B cell (primary cell): ENCODE measurements around the gene KLHL6. TPM values are rescaled to one million over a fixed set of nuclear protein-coding genes. Genes with fewer than 3 reads are reported as not detected.

Experiments
- ATAC-seq: fragments of 200-7000 bp; cut with Tn5 transposase; one replicate; pipeline ENCODE4 v1.10.0; 2021; ENCODE audit warnings: low read depth, mild to moderate bottlenecking, moderate number of reproducible peaks, moderate library complexity
- CTCF ChIA-PET: fragments of 350-600 bp; sonication (Branson Sonifier 250); formaldehyde crosslinking; loops from one replicate; lab custom pipeline; 2021; ENCODE audit warnings: antibody characterized with exemption, inconsistent platforms; lab: Charles Lee
- POLR2A ChIA-PET: fragments of 350-600 bp; sonication (Branson Sonifier 250); formaldehyde crosslinking; loops from one replicate; lab custom pipeline; 2021; ENCODE audit warnings: antibody characterized with exemption; lab: Charles Lee
- DNase-seq: peaks from one replicate; pipeline ENCODE4 v3.0.0; 2013
- H2AFZ ChIP-seq: 2 replicates; pipeline ENCODE4 v1.6.1; 2012; ENCODE audit warnings: mild to moderate bottlenecking, low read depth, low read length; ENCODE audit not compliant: insufficient read depth, poor library complexity, severe bottlenecking
- H3K27ac ChIP-seq, 2 donors: 1 replicate in 1 of 2; 2 replicates in 1 of 2; pipeline ENCODE4 v1.5.1; 2012 to 2013; ENCODE audit warnings: low read length in 2 of 2, mild to moderate bottlenecking in 2 of 2, moderate library complexity in 1 of 2
- H3K27me3 ChIP-seq, 4 experiments: fragments of 200-600 bp in 1 of 4; sonication (generic) in 1 of 4; replicated peaks in 1 of 4; 1 replicate in 2 of 4; 2 replicates in 2 of 4; pipeline versions ENCODE4 v1.6.1 to v1.7.0; 2013 to 2016; ENCODE audit warnings: low read length in 3 of 4, mild to moderate bottlenecking in 2 of 4, mixed read lengths in 1 of 4, moderate library complexity in 1 of 4; ENCODE audit not compliant: insufficient read depth in 4 of 4, control insufficient read depth in 3 of 4; ENCODE audit errors: control extremely low read depth in 1 of 4
- H3K36me3 ChIP-seq, 2 experiments: replicated peaks in 1 of 2; 1 replicate in 1 of 2; 2 replicates in 1 of 2; pipeline versions ENCODE4 v1.6.1 to v1.7.1; 2013; ENCODE audit warnings: low read length in 1 of 2; ENCODE audit not compliant: insufficient read depth in 2 of 2, control insufficient read depth in 1 of 2; ENCODE audit errors: control extremely low read depth in 1 of 2, extremely low read depth in 1 of 2
- H3K4me1 ChIP-seq, 2 donors: fragments of 200-600 bp in 1 of 2; sonication (generic) in 1 of 2; 1 replicate in 1 of 2; 2 replicates in 1 of 2; pipeline versions ENCODE4 v1.5.1 to v1.6.1; 2013 to 2017; ENCODE audit warnings: low read length in 2 of 2; ENCODE audit not compliant: control insufficient read depth in 2 of 2, insufficient read depth in 2 of 2
- H3K4me2 ChIP-seq: replicated peaks from 2 replicates; pipeline ENCODE3; 2012; ENCODE audit warnings: mild to moderate bottlenecking, low read depth, low read length; ENCODE audit not compliant: poor library complexity, severe bottlenecking
- H3K4me3 ChIP-seq, 5 experiments: fragments of 200-600 bp in 1 of 5; sonication (generic) in 1 of 5; 1 replicate in 3 of 5; 2 replicates in 2 of 5; pipeline versions ENCODE4 v1.5.1 to v1.7.0; 2011 to 2016; ENCODE audit warnings: low read length in 4 of 5, mild to moderate bottlenecking in 4 of 5, low read depth in 2 of 5, control low read depth in 1 of 5, moderate library complexity in 1 of 5; ENCODE audit not compliant: insufficient read depth in 1 of 5; ENCODE audit errors: control extremely low read depth in 1 of 5, extremely low read depth in 1 of 5
- H3K79me2 ChIP-seq: fragments of 200-600 bp; sonication (generic); one replicate; pipeline ENCODE4 v1.6.0; 2016; ENCODE audit warnings: low read length; ENCODE audit not compliant: control insufficient read depth, insufficient read depth
- H3K9ac ChIP-seq: fragments of 200-600 bp; sonication (generic); 2 replicates; pipeline ENCODE4 v1.6.1; 2017; ENCODE audit warnings: mild to moderate bottlenecking, low read length, moderate library complexity
- H3K9me3 ChIP-seq, 3 donors: one replicate each; pipeline versions ENCODE4 v1.6.1 to v1.7.1; 2013; ENCODE audit warnings: low read length in 2 of 3; ENCODE audit not compliant: control insufficient read depth in 2 of 3, insufficient read depth in 1 of 3; ENCODE audit errors: control extremely low read depth in 1 of 3
- H4K20me1 ChIP-seq: 2 replicates; pipeline ENCODE4 v1.6.0; 2012; ENCODE audit warnings: mild to moderate bottlenecking, low read length; ENCODE audit not compliant: insufficient read depth, control insufficient read depth, poor library complexity, severe bottlenecking
- H3K27ac Mint-ChIP-seq: one replicate; pipeline ENCODE4 v1.8.0; 2021; ENCODE audit warnings: mixed read lengths
- H3K27me3 Mint-ChIP-seq: one replicate; pipeline ENCODE4 v1.8.0; 2021; ENCODE audit warnings: mixed read lengths
- H3K4me1 Mint-ChIP-seq: one replicate; pipeline ENCODE4 v1.8.0; 2021; ENCODE audit warnings: mixed read lengths
- H3K4me3 Mint-ChIP-seq: one replicate; pipeline ENCODE4 v1.8.0; 2021; ENCODE audit warnings: mixed read lengths
- H3K9me3 Mint-ChIP-seq: one replicate; pipeline ENCODE4 v1.8.0; 2022; ENCODE audit warnings: mixed read lengths; ENCODE audit not compliant: insufficient read depth
- EZH2 ChIP-seq: IDR thresholded peaks from 2 replicates; pipeline ENCODE4 v1.6.1; 2012; ENCODE audit warnings: borderline replicate concordance, low read depth, mild to moderate bottlenecking, moderate library complexity, low read length; ENCODE audit not compliant: insufficient read depth, poor library complexity, severe bottlenecking
- WGBS: methylation state at CpG from one replicate; pipeline ENCODE4 v1.1.5; 2013; ENCODE audit warnings: missing lambda C conversion rate; ENCODE audit not compliant: insufficient coverage; 5-methylcytosine and 5-hydroxymethylcytosine counted together
- intact Hi-C: fragments of 100-400 bp; cut with micrococcal nuclease; formaldehyde crosslinking; loops from one replicate; pipeline ENCODE4 v1.10.0; 2022
- polyA plus RNA-seq: library from polyadenylated mRNA; depleted of rRNA; stranded (reverse); fragments of >200 nt; gene quantifications from 2 replicates; pipeline ENCODE4 v1.2.3, GENCODE V29; 2012
- total RNA-seq, 2 donors: library from RNA; stranded (reverse); fragments of 120-200 nt in 1 of 2; gene quantifications; 1 replicate in 1 of 2; 2 replicates in 1 of 2; pipeline versions ENCODE4 v1.2.3 to v1.2.4, GENCODE V29; 2013 to 2022
- TF ChIP-seq, protein P1 (sequence below): fragments of 200-600 bp; IDR thresholded peaks from one replicate; pipeline ENCODE4 v1.8.0; 2022; ENCODE audit warnings: antibody characterized with exemption, mild to moderate bottlenecking

The KLHL6 gene
- total and polyA plus RNA-seq, 2 donors (not counting 1 experiment from before 2014, with no cell fraction given), result 29.6 to 69.7 TPM

GRCh38 chr3:183491109-183491922 lies 64.2 kb downstream of the KLHL6 start:
- H3K36me3 ChIP-seq, result peaks cover 2 to 55% of the 10 kb centered on the region in 2 experiments
- H3K4me3 Mint-ChIP-seq, result no peak overlapping the region
- no peaks in the 10 kb centered on the region for H3K79me2 ChIP-seq
- ATAC-seq, result no peak
- ChIA-PET CTCF (interaction anchor here (1.3 to 3.6 kb wide), 2 partner anchors 69 to 276 kb away, joined by 3 to 12 read pairs; no protein-coding TSS in a partner anchor), POLR2A (no interaction called here)
- WGBS, result 87% methylated on average over 19 of the region's 23 CpGs
- no peak overlapping the region for H3K9ac ChIP-seq
- TF ChIP-seq EZH2, result no peak
- TF ChIP-seq, protein P1, sequence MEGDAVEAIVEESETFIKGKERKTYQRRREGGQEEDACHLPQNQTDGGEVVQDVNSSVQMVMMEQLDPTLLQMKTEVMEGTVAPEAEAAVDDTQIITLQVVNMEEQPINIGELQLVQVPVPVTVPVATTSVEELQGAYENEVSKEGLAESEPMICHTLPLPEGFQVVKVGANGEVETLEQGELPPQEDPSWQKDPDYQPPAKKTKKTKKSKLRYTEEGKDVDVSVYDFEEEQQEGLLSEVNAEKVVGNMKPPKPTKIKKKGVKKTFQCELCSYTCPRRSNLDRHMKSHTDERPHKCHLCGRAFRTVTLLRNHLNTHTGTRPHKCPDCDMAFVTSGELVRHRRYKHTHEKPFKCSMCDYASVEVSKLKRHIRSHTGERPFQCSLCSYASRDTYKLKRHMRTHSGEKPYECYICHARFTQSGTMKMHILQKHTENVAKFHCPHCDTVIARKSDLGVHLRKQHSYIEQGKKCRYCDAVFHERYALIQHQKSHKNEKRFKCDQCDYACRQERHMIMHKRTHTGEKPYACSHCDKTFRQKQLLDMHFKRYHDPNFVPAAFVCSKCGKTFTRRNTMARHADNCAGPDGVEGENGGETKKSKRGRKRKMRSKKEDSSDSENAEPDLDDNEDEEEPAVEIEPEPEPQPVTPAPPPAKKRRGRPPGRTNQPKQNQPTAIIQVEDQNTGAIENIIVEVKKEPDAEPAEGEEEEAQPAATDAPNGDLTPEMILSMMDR, result no peak
- no peaks in the 10 kb centered on the region for H3K9me3 Mint-ChIP-seq
- peaks cover 0 to 7% (median 0%) of the 10 kb centered on the region in 3 donors for H3K9me3 ChIP-seq
- DNase-seq, result no peak
- H3K27me3 Mint-ChIP-seq, result no peaks in the 10 kb centered on the region
- no peak overlapping the region for H3K27ac ChIP-seq
- intact Hi-C loops, result no loop called here
- H3K4me2 ChIP-seq, result no peak overlapping the region
- no peaks in the 10 kb centered on the region for H3K27me3 ChIP-seq
- no peaks in the 10 kb centered on the region for H4K20me1 ChIP-seq
- peak overlapping the region; percentile 41 for H3K27ac Mint-ChIP-seq
- peaks cover 0 to 6% of the 10 kb centered on the region in 2 donors for H3K4me1 ChIP-seq
- no peak overlapping the region for H2AFZ ChIP-seq
- H3K4me1 Mint-ChIP-seq, result peaks cover 7% of the 10 kb centered on the region
- no peak overlapping the region for H3K4me3 ChIP-seq

- no peak for DNase-seq
- Mint-ChIP-seq H3K4me1 (peaks cover 7% of the 10 kb centered on the region), H3K9me3 (no peaks in the 10 kb centered on the region), H3K27ac (peak overlapping the region; percentile 41), H3K4me3 (no peak overlapping the region), H3K27me3 (no peaks in the 10 kb centered on the region)
- H3K4me1 ChIP-seq, result peaks cover 0 to 6% of the 10 kb centered on the region in 2 donors
- no peak for ATAC-seq
- CTCF ChIA-PET, result interaction anchor here (1.3 to 3.6 kb wide), 2 partner anchors 70 to 276 kb away, joined by 3 to 12 read pairs; no protein-coding TSS in a partner anchor
- H3K9ac ChIP-seq, result no peak overlapping the region
- TF ChIP-seq, protein P1, result no peak
- no peak for TF ChIP-seq EZH2
- no peaks in the 10 kb centered on the region for H3K27me3 ChIP-seq
- no peaks in the 10 kb centered on the region for H4K20me1 ChIP-seq
- peaks cover 0 to 7% (median 0%) of the 10 kb centered on the region in 3 donors for H3K9me3 ChIP-seq
- no peak overlapping the region for H3K4me3 ChIP-seq
- peaks cover 2 to 54% of the 10 kb centered on the region in 2 experiments for H3K36me3 ChIP-seq
- H3K27ac ChIP-seq, result no peak overlapping the region
- POLR2A ChIA-PET, result no interaction called here
- intact Hi-C loops, result no loop called here
- no peaks in the 10 kb centered on the region for H3K79me2 ChIP-seq
- no peak overlapping the region for H2AFZ ChIP-seq
- 71% methylated on average over 4 of the region's 6 CpGs for WGBS
- no peak overlapping the region for H3K4me2 ChIP-seq
Measured at GRCh38 chr3:183490653-183491052, 64.9 kb downstream of the KLHL6 start.
